Tibial nerve (tissue), 4 donors: ENCODE measurements around the gene ST6GALNAC3.

Experiments
- EP300 ChIP-seq, 2 donors: sonication (generic); formaldehyde crosslinking; IDR thresholded peaks; one replicate each; pipeline ENCODE4 v1.6.1; 2017; ENCODE audit warnings: antibody characterized with exemption in 2 of 2, mild to moderate bottlenecking in 1 of 2
- POLR2A ChIP-seq, 2 donors: fragments of 450-650 bp; IDR thresholded peaks; one replicate each; pipeline ENCODE4 v1.6.1; 2017; ENCODE audit warnings: antibody characterized with exemption in 2 of 2, mild to moderate bottlenecking in 2 of 2, moderate library complexity in 2 of 2
- TF ChIP-seq, protein P1 (sequence below), 5 experiments: fragments of 200-600 bp in 3 of 5; fragments of 450-650 bp in 2 of 5; sonication (generic) in 3 of 5; IDR thresholded peaks; one replicate each; pipeline ENCODE4 v1.5.1; 2016 to 2019; ENCODE audit warnings: antibody characterized with exemption in 5 of 5, mild to moderate bottlenecking in 3 of 5, moderate library complexity in 2 of 5

DNA sequence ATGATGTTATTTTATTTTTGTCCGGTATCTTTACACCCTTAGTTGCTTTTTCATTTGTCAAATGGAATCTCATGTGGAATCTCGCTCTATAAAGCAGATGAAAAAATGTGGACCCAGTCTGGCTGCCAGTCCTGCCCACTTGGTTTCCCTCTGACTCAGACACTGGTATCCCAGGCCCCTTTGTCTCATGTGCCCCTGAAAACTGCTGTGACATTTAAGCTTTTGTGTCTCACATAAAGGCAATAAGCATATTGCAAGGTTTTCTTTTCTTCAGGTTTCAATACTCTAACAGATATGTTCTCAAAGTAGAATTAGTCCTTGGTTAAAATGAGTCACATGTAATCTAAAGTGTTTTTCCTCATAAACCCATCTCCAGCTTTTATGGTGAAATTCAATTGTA lies 183.3 kb downstream of the ST6GALNAC3 start:
- TF ChIP-seq POLR2A (IDR thresholded peaks at IDR 0.05), result no peak
- TF ChIP-seq, protein P1, sequence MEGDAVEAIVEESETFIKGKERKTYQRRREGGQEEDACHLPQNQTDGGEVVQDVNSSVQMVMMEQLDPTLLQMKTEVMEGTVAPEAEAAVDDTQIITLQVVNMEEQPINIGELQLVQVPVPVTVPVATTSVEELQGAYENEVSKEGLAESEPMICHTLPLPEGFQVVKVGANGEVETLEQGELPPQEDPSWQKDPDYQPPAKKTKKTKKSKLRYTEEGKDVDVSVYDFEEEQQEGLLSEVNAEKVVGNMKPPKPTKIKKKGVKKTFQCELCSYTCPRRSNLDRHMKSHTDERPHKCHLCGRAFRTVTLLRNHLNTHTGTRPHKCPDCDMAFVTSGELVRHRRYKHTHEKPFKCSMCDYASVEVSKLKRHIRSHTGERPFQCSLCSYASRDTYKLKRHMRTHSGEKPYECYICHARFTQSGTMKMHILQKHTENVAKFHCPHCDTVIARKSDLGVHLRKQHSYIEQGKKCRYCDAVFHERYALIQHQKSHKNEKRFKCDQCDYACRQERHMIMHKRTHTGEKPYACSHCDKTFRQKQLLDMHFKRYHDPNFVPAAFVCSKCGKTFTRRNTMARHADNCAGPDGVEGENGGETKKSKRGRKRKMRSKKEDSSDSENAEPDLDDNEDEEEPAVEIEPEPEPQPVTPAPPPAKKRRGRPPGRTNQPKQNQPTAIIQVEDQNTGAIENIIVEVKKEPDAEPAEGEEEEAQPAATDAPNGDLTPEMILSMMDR (IDR thresholded peaks at IDR 0.05), result no peak
- TF ChIP-seq EP300 (IDR thresholded peaks at IDR 0.05), result no peak
